GM10847 (cell line): Measurements from ENCODE around the gene CADM4.

Experiments
- POLR2A ChIP-seq: IDR thresholded peaks from 2 replicates; pipeline ENCODE4 v1.6.1; 2011; ENCODE audit not compliant: insufficient read length; ENCODE audit errors: extremely low read depth

CADM4 gene

GRCh38 chr19:43582495-43582894 lies 57.2 kb downstream of the CADM4 start:
- no peak for TF ChIP-seq POLR2A

- no peak for TF ChIP-seq POLR2A
Observed at GRCh38 chr19:43581467-43581866, 58.2 kb downstream of the CADM4 start.

- TF ChIP-seq POLR2A, result no peak
Observed at GRCh38 chr19:43578787-43579186, 60.9 kb downstream of the CADM4 start.

- TF ChIP-seq POLR2A, result no peak
Observed at GRCh38 chr19:43575955-43576878, 63.4 kb downstream of the CADM4 start.

- TF ChIP-seq POLR2A, result peak; percentile 30
Observed at GRCh38 chr19:43575156-43575950, 64.3 kb downstream of the CADM4 start, which contains the start of the genes PINLYP and XRCC1. PINLYP (plus strand) TSS chr19:43575801; CDS start chr19:43577192, 1,391 bp downstream. XRCC1 (minus strand) TSS chr19:43575527; CDS start chr19:43575458, 69 bp downstream.

GRCh38 chr19:43574424-43575155 lies 65.1 kb downstream of the CADM4 start:
- TF ChIP-seq POLR2A, result no peak
